ENCODE results near the gene SERPINA5. TPM values are rescaled to one million over a fixed set of nuclear protein-coding genes. Genes with fewer than 3 reads are reported as not detected.
"Not testable (repeated sequence)": the region's sequence is repeated elsewhere in the genome, so short reads cannot be mapped to it uniquely, and the experiment has no call there.

SERPINA5 gene
- polyA plus RNA-seq, 1 of the 3 experiments (the other 2 are of a cell fraction), result 0.08 TPM

- Histone ChIP-seq H3K4me2 (no peak overlapping the region), H3F3A (replicated peaks; ENCODE audit: insufficient read depth) (no peaks in the 10 kb centered on the region), H3K79me2 (ENCODE audit: insufficient read depth) (no peaks in the 10 kb centered on the region), H3K9me2 (no peaks in the 10 kb centered on the region), H3K4me3 (ENCODE audit: low read depth in 2 of 2, low read length in 1 of 2) (no peak overlapping the region), H4K20me1 (ENCODE audit: insufficient read depth) (no peaks in the 10 kb centered on the region), H2AFZ (ENCODE audit: low read depth) (no peak overlapping the region), H3K9me3 (no peaks in the 10 kb centered on the region), H3K9ac (no peak overlapping the region), H3K27ac (ENCODE audit: low read depth in 2 of 2, low read length in 1 of 2) (no peak overlapping the region), H3K4me1 (ENCODE audit: control insufficient read depth in 1 of 2, insufficient read depth in 2 of 2, low read depth in 1 of 2, low read length in 1 of 2) (peaks cover 0 to 3% of the 10 kb centered on the region in 2 experiments; a peak in 1 of 4 replicates), H3K27me3 (ENCODE audit: insufficient read depth) (no peaks in the 10 kb centered on the region), H3K36me3 (replicated peaks in 1 of 2; ENCODE audit: control insufficient read depth in 1 of 2, insufficient read depth in 2 of 2, low read length in 1 of 2) (no peaks in the 10 kb centered on the region)
- 49% methylated on average over 5 of the region's 5 CpGs for WGBS (ENCODE audit: low lambda C conversion rate)
- POLR2A ChIA-PET, result no interaction called here
- DNase-seq, result no peak
- no peak for TF ChIP-seq TAF1 (IDR thresholded peaks at IDR 0.05; ENCODE audit: borderline replicate concordance, low read depth, low read length)
- no peak for TF ChIP-seq IRF3 (IDR thresholded peaks at IDR 0.05; ENCODE audit: low read depth, low read length)
- TF ChIP-seq GABPA (IDR thresholded peaks at IDR 0.05; ENCODE audit: low read depth), result no peak
- TF ChIP-seq RXRA (IDR thresholded peaks at IDR 0.05; ENCODE audit: borderline replicate concordance, low read depth), result no peak
- TF ChIP-seq CTCF (IDR thresholded peaks at IDR 0.05), result no peak
- CTCF ChIA-PET, result interaction anchor here (1.1 to 1.3 kb wide), 2 partner anchors 20 to 27 kb away, joined by 3 to 4 read pairs; no protein-coding TSS in a partner anchor
Observed at GRCh38 chr14:94575730-94576585, 5.3 kb upstream of the SERPINA5 start.

GRCh38 chr14:94577472-94577871, 3.8 kb upstream of the SERPINA5 start:
- CTCF ChIA-PET, result interaction anchor here (0.6 kb wide), 1 partner anchor 1319 kb away, joined by 3 read pairs; no protein-coding TSS in a partner anchor
- H3F3A ChIP-seq (replicated peaks; ENCODE audit: insufficient read depth); POLR2A ChIA-PET; H3K27ac ChIP-seq (ENCODE audit: low read depth in 2 of 2, low read length in 1 of 2); H4K20me1 ChIP-seq (ENCODE audit: insufficient read depth); H3K9me2 ChIP-seq; H3K4me3 ChIP-seq (ENCODE audit: low read depth in 2 of 2, low read length in 1 of 2); H3K79me2 ChIP-seq (ENCODE audit: insufficient read depth); H3K9ac ChIP-seq; H3K4me2 ChIP-seq; H3K9me3 ChIP-seq; H2AFZ ChIP-seq (ENCODE audit: low read depth); H3K36me3 ChIP-seq (replicated peaks in 1 of 2; ENCODE audit: control insufficient read depth in 1 of 2, insufficient read depth in 2 of 2, low read length in 1 of 2); H3K27me3 ChIP-seq (ENCODE audit: insufficient read depth); DNase-seq: not testable (repeated sequence)
- H3K4me1 ChIP-seq (ENCODE audit: control insufficient read depth in 1 of 2, insufficient read depth in 2 of 2, low read depth in 1 of 2, low read length in 1 of 2), result peaks cover 0 to 13% of the 10 kb centered on the region in 2 experiments; a peak in 1 of 4 replicates

- no peak overlapping the region for H3K27ac ChIP-seq (ENCODE audit: low read depth in 2 of 2, low read length in 1 of 2)
- CTCF ChIA-PET, result no interaction called here
- no peak for TF ChIP-seq RAD21 (IDR thresholded peaks at IDR 0.05; ENCODE audit: low read length)
- TF ChIP-seq ZBTB33 (IDR thresholded peaks at IDR 0.05; ENCODE audit: borderline replicate concordance, low read depth), result no peak
- TF ChIP-seq REST (IDR thresholded peaks at IDR 0.05; ENCODE audit: low read depth, low read length), result no peak
- TF ChIP-seq GATA2 (CRISPR knock-in tag; IDR thresholded peaks at IDR 0.05), result no peak
Observed at GRCh38 chr14:94578712-94579111, 2.5 kb upstream of the SERPINA5 start.

More at GRCh38 chr14:94578712-94579111, 2.5 kb upstream of the SERPINA5 start:
- no peak for DNase-seq
- Histone ChIP-seq H4K20me1 (ENCODE audit: insufficient read depth) (no peaks in the 10 kb centered on the region), H3K79me2 (ENCODE audit: insufficient read depth) (no peaks in the 10 kb centered on the region), H3K36me3 (replicated peaks in 1 of 2; ENCODE audit: control insufficient read depth in 1 of 2, insufficient read depth in 2 of 2, low read length in 1 of 2) (no peaks in the 10 kb centered on the region), H3K9me2 (no peaks in the 10 kb centered on the region), H2AFZ (ENCODE audit: low read depth) (no peak overlapping the region), H3K4me3 (ENCODE audit: low read depth in 2 of 2, low read length in 1 of 2) (no peak overlapping the region), H3K4me2 (no peak overlapping the region), H3K27me3 (ENCODE audit: insufficient read depth) (no peaks in the 10 kb centered on the region), H3K4me1 (ENCODE audit: control insufficient read depth in 1 of 2, insufficient read depth in 2 of 2, low read depth in 1 of 2, low read length in 1 of 2) (peaks cover 0 to 13% of the 10 kb centered on the region in 2 experiments; a peak in 1 of 4 replicates), H3K9ac (no peak overlapping the region), H3K9me3 (no peaks in the 10 kb centered on the region), H3F3A (replicated peaks; ENCODE audit: insufficient read depth) (no peaks in the 10 kb centered on the region)
- 20% methylated on average over 6 of the region's 6 CpGs for WGBS (ENCODE audit: low lambda C conversion rate)
- POLR2A ChIA-PET, result no interaction called here

Measured in SK-N-SH (cell line).